ENCODE results near the gene PHGDH.

The PHGDH gene

GRCh38 chr1:119673171-119673940 lies 38.4 kb upstream of the PHGDH start:
- TF ChIP-seq CTCF (IDR thresholded peaks at IDR 0.05) = no peak
- Histone ChIP-seq H3K36me3 (no peaks in the 10 kb centered on the region), H3K27me3 (no peaks in the 10 kb centered on the region), H3K27ac (no peak overlapping the region), H3K4me3 (no peak overlapping the region), H3K9me3 (no peaks in the 10 kb centered on the region), H3K4me1 (peaks cover 0 to 5% (median 2%) of the 10 kb centered on the region in 4 donors)
- intact Hi-C loops (cut with DNase I; ENCODE audit: low total_unique reads) = no loop called here
- DNase-seq = no peak

- Histone ChIP-seq H3K27me3 (no peaks in the 10 kb centered on the region), H3K36me3 (no peaks in the 10 kb centered on the region), H3K27ac (no peak overlapping the region), H3K4me3 (no peak overlapping the region), H3K4me1 (peaks cover 0 to 5% (median 2%) of the 10 kb centered on the region in 4 donors), H3K9me3 (no peaks in the 10 kb centered on the region)
- no peak for DNase-seq
- intact Hi-C loops (cut with DNase I; ENCODE audit: low total_unique reads) = no loop called here
- no peak for TF ChIP-seq CTCF (IDR thresholded peaks at IDR 0.05)
Measured at GRCh38 chr1:119674111-119674526, 37.6 kb upstream of the PHGDH start.

GRCh38 chr1:119674835-119675289 lies 36.9 kb upstream of the PHGDH start:
- Histone ChIP-seq H3K4me1 (peaks cover 0 to 5% (median 2%) of the 10 kb centered on the region in 4 donors), H3K36me3 (no peaks in the 10 kb centered on the region), H3K27me3 (no peaks in the 10 kb centered on the region), H3K27ac (peak overlapping the region; percentile 25 to 33), H3K9me3 (no peaks in the 10 kb centered on the region), H3K4me3 (peak overlapping the region; percentile 43 to 46)
- no peak for TF ChIP-seq CTCF (IDR thresholded peaks at IDR 0.05)
- no peak for DNase-seq
- intact Hi-C loops (cut with DNase I; ENCODE audit: low total_unique reads) = no loop called here

GRCh38 chr1:119675349-119676345 lies 36.1 kb upstream of the PHGDH start:
- peak overlapping the region; percentile 43 to 46 for H3K4me3 ChIP-seq

More at GRCh38 chr1:119675349-119676345, 36.1 kb upstream of the PHGDH start:
- intact Hi-C loops (cut with DNase I; ENCODE audit: low total_unique reads) = no loop called here
- Histone ChIP-seq H3K27me3 (no peaks in the 10 kb centered on the region), H3K4me1 (peaks cover 0 to 5% (median 2%) of the 10 kb centered on the region in 4 donors), H3K36me3 (no peaks in the 10 kb centered on the region), H3K27ac (peak overlapping the region; percentile 25 to 33), H3K9me3 (no peaks in the 10 kb centered on the region)
- TF ChIP-seq CTCF (IDR thresholded peaks at IDR 0.05) = peak; percentile 83 to 86
- peak; percentile 88 to 95 for DNase-seq

All from tibial artery (tissue), 4 donors.